Neuronal stem cell (in vitro differentiated cells): ENCODE data around the gene ZNF692.

Source experiments
- DNase-seq: peaks from one replicate; pipeline ENCODE4 v3.0.0-alpha.2; 2013; ENCODE audit warnings: low spot score
- H2AFZ ChIP-seq: one replicate; pipeline ENCODE4 v1.6.1; 2013; ENCODE audit warnings: mild to moderate bottlenecking, low read length, inconsistent platforms
- H2AK5ac ChIP-seq: 2 replicates; pipeline ENCODE4 v1.6.1; 2013; ENCODE audit warnings: low read depth, mild to moderate bottlenecking, inconsistent platforms, low read length, moderate library complexity, mixed read lengths
- H2BK120ac ChIP-seq: 2 replicates; pipeline ENCODE4 v1.6.1; 2013; ENCODE audit warnings: low read depth, mild to moderate bottlenecking, inconsistent platforms, low read length, moderate library complexity, mixed read lengths
- H2BK12ac ChIP-seq: one replicate; pipeline ENCODE4 v1.6.1; 2013; ENCODE audit warnings: low read length, inconsistent platforms
- H2BK15ac ChIP-seq: 2 replicates; pipeline ENCODE4 v1.6.1; 2013; ENCODE audit warnings: mild to moderate bottlenecking, low read length, inconsistent platforms, mixed read lengths
- H2BK5ac ChIP-seq: one replicate; pipeline ENCODE4 v1.6.1; 2013; ENCODE audit warnings: inconsistent platforms, mild to moderate bottlenecking, low read length, moderate library complexity
- H3K14ac ChIP-seq: one replicate; pipeline ENCODE4 v1.6.1; 2013; ENCODE audit warnings: low read length, inconsistent platforms
- H3K18ac ChIP-seq: 2 replicates; pipeline ENCODE4 v1.6.1; 2013; ENCODE audit warnings: low read length, inconsistent platforms
- H3K23ac ChIP-seq: 2 replicates; pipeline ENCODE4 v1.6.1; 2013; ENCODE audit warnings: low read depth, mild to moderate bottlenecking, mixed read lengths, low read length, inconsistent platforms; ENCODE audit not compliant: poor library complexity
- H3K27ac ChIP-seq: replicated peaks from 3 replicates; pipeline ENCODE4 v1.5.1; 2013; ENCODE audit warnings: low read length, inconsistent platforms
- H3K27me3 ChIP-seq, 3 experiments: 2 replicates each; pipeline ENCODE4 v1.6.1; 2013; ENCODE audit warnings: low read length in 3 of 3, mild to moderate bottlenecking in 2 of 3, inconsistent platforms in 1 of 3, low read depth in 1 of 3, mixed read lengths in 1 of 3, moderate library complexity in 1 of 3; ENCODE audit not compliant: control insufficient read depth in 3 of 3, insufficient read depth in 3 of 3
- H3K36me3 ChIP-seq, 2 donors: replicated peaks in 1 of 2; 2 replicates each; pipeline ENCODE4 v1.6.1; 2013; ENCODE audit warnings: low read length in 2 of 2; ENCODE audit not compliant: control insufficient read depth in 2 of 2, insufficient read depth in 2 of 2
- H3K4ac ChIP-seq: 2 replicates; pipeline ENCODE4 v1.6.1; 2013; ENCODE audit warnings: inconsistent platforms, mild to moderate bottlenecking, low read length, moderate library complexity
- H3K4me1 ChIP-seq, 2 donors: 1 replicate in 1 of 2; 2 replicates in 1 of 2; pipeline ENCODE4 v1.6.1; 2013; ENCODE audit warnings: low read length in 2 of 2, low read depth in 1 of 2; ENCODE audit not compliant: control insufficient read depth in 2 of 2, insufficient read depth in 1 of 2
- H3K4me2 ChIP-seq: one replicate; pipeline ENCODE4 v1.6.1; 2013; ENCODE audit warnings: mild to moderate bottlenecking, low read length, inconsistent platforms; ENCODE audit not compliant: insufficient read depth, poor library complexity, severe bottlenecking
- H3K4me3 ChIP-seq, 2 donors: 2 replicates each; pipeline ENCODE4 v1.5.1; 2013; ENCODE audit warnings: low read length in 2 of 2, mild to moderate bottlenecking in 2 of 2, inconsistent platforms in 1 of 2, moderate library complexity in 1 of 2
- H3K79me1 ChIP-seq: one replicate; pipeline ENCODE4 v1.6.1; 2013; ENCODE audit warnings: low read depth, mild to moderate bottlenecking, inconsistent platforms, low read length, moderate library complexity
- H3K9ac ChIP-seq: one replicate; pipeline ENCODE4 v1.6.1; 2013; ENCODE audit warnings: mild to moderate bottlenecking, low read depth, low read length, inconsistent platforms; ENCODE audit not compliant: poor library complexity
- H3K9me3 ChIP-seq, 2 donors: replicated peaks in 1 of 2; 2 replicates each; pipeline versions ENCODE3 to v1.6.1; 2013; ENCODE audit warnings: low read length in 2 of 2, mild to moderate bottlenecking in 2 of 2, inconsistent platforms in 1 of 2, low read depth in 1 of 2, mixed read lengths in 1 of 2, moderate library complexity in 1 of 2; ENCODE audit not compliant: control insufficient read depth in 2 of 2, insufficient read depth in 1 of 2
- H4K8ac ChIP-seq: one replicate; pipeline ENCODE4 v1.6.1; 2013; ENCODE audit warnings: low read depth, mild to moderate bottlenecking, inconsistent platforms, low read length, moderate library complexity
- H4K91ac ChIP-seq: one replicate; pipeline ENCODE4 v1.6.1; 2013; ENCODE audit warnings: low read length, low read depth, mild to moderate bottlenecking, inconsistent platforms; ENCODE audit not compliant: poor library complexity
- whole genome bisulfite sequencing, 2 donors: extraction: QIAGEN DNeasy Blood & Tissue Kit; methylation state at CpG; one replicate each; pipeline ENCODE4 v1.1.7; 2013; ENCODE audit warnings: missing lambda C conversion rate in 2 of 2, mixed read lengths in 1 of 2; ENCODE audit not compliant: insufficient read length in 2 of 2, insufficient replicate concordance in 1 of 2; ENCODE audit errors: extremely low coverage in 2 of 2; 5-methylcytosine and 5-hydroxymethylcytosine counted together

The ZNF692 gene

GRCh38 chr1:248848602-248849001, 10.3 kb downstream of the ZNF692 start:
- Histone ChIP-seq H2BK5ac (no peak overlapping the region), H3K14ac (no peak overlapping the region), H3K9me3 (peaks cover 0 to 2% of the 10 kb centered on the region in 2 donors), H3K27me3 (no peaks in the 10 kb centered on the region), H3K4me1 (no peaks in the 10 kb centered on the region), H3K18ac (no peak overlapping the region), H2AK5ac (no peak overlapping the region), H3K79me1 (peaks cover 2% of the 10 kb centered on the region), H3K4ac (no peak overlapping the region), H3K9ac (peak overlapping the region; percentile 50), H2AFZ (no peak overlapping the region), H4K8ac (no peak overlapping the region), H2BK15ac (no peak overlapping the region), H3K23ac (peak overlapping the region; percentile 52), H3K36me3 (peaks cover 73 to 96% of the 10 kb centered on the region in 2 donors), H3K4me2 (no peak overlapping the region), H3K27ac (no peak overlapping the region), H2BK12ac (no peak overlapping the region), H4K91ac (no peak overlapping the region), H2BK120ac (no peak overlapping the region), H3K4me3 (no peak overlapping the region)
- DNase-seq, result no peak
- no CpG with 5 or more reads among the region's 8 CpGs for WGBS, 2 donors

- no peak overlapping the region for H3K14ac ChIP-seq
- no peak overlapping the region for H2BK12ac ChIP-seq
- H3K4me2 ChIP-seq, result no peak overlapping the region
- no peak overlapping the region for H2AK5ac ChIP-seq
- H3K79me1 ChIP-seq, result peaks cover 2% of the 10 kb centered on the region
- no peaks in the 10 kb centered on the region for H3K27me3 ChIP-seq
- peaks cover 71 to 96% of the 10 kb centered on the region in 2 donors for H3K36me3 ChIP-seq
- H2BK5ac ChIP-seq, result no peak overlapping the region
- H3K23ac ChIP-seq, result peak overlapping the region; percentile 52
- no peak overlapping the region for H3K4ac ChIP-seq
- DNase-seq, result no peak
- no peak overlapping the region for H2AFZ ChIP-seq
- WGBS, 2 donors, result no CpG with 5 or more reads among the region's 72 CpGs
- H4K8ac ChIP-seq, result peak overlapping the region; percentile 7
- H2BK15ac ChIP-seq, result no peak overlapping the region
- peaks cover 0 to 2% of the 10 kb centered on the region in 2 donors for H3K9me3 ChIP-seq
- no peak overlapping the region for H2BK120ac ChIP-seq
- no peaks in the 10 kb centered on the region for H3K4me1 ChIP-seq
- H3K9ac ChIP-seq, result peak overlapping the region; percentile 50
- no peak overlapping the region for H3K18ac ChIP-seq
- no peak overlapping the region for H3K4me3 ChIP-seq
- H3K27ac ChIP-seq, result no peak overlapping the region
- no peak overlapping the region for H4K91ac ChIP-seq
Measured at GRCh38 chr1:248847956-248848561, 10.8 kb downstream of the ZNF692 start.

- H2BK120ac ChIP-seq, result no peak overlapping the region
- H2AK5ac ChIP-seq, result no peak overlapping the region
- H2BK12ac ChIP-seq, result no peak overlapping the region
- H3K9ac ChIP-seq, result no peak overlapping the region
- peaks cover 67 to 96% of the 10 kb centered on the region in 2 donors for H3K36me3 ChIP-seq
- H3K27ac ChIP-seq, result no peak overlapping the region
- WGBS, 2 donors, result no CpG with 5 or more reads among the region's 76 CpGs
- no peak for DNase-seq
- no peak overlapping the region for H3K18ac ChIP-seq
- peaks cover 0 to 2% of the 10 kb centered on the region in 2 donors for H3K9me3 ChIP-seq
- H3K4me3 ChIP-seq, result no peak overlapping the region
- H4K91ac ChIP-seq, result no peak overlapping the region
- no peak overlapping the region for H3K23ac ChIP-seq
- H3K4me2 ChIP-seq, result no peak overlapping the region
- no peaks in the 10 kb centered on the region for H3K4me1 ChIP-seq
- H2BK15ac ChIP-seq, result no peak overlapping the region
- peaks cover 2% of the 10 kb centered on the region for H3K79me1 ChIP-seq
- no peak overlapping the region for H2BK5ac ChIP-seq
- no peaks in the 10 kb centered on the region for H3K27me3 ChIP-seq
- no peak overlapping the region for H2AFZ ChIP-seq
- H3K14ac ChIP-seq, result no peak overlapping the region
- H3K4ac ChIP-seq, result no peak overlapping the region
- H4K8ac ChIP-seq, result peak overlapping the region; percentile 26
Measured at GRCh38 chr1:248847181-248847955, 11.5 kb downstream of the ZNF692 start.

GRCh38 chr1:248844526-248844925, 14.4 kb downstream of the ZNF692 start:
- Histone ChIP-seq H3K18ac (no peak overlapping the region), H3K4me3 (no peak overlapping the region), H3K27me3 (no peaks in the 10 kb centered on the region), H2BK15ac (no peak overlapping the region), H2BK120ac (no peak overlapping the region), H3K9me3 (peaks cover 0 to 2% of the 10 kb centered on the region in 2 donors), H2BK12ac (no peak overlapping the region), H2AFZ (no peak overlapping the region), H3K4me2 (no peak overlapping the region), H3K23ac (no peak overlapping the region), H3K9ac (no peak overlapping the region), H3K4ac (no peak overlapping the region), H4K91ac (no peak overlapping the region), H3K4me1 (peaks cover 0 to under 1% of the 10 kb centered on the region in 2 donors), H3K27ac (no peak overlapping the region), H2BK5ac (no peak overlapping the region), H3K79me1 (peaks cover 2% of the 10 kb centered on the region), H3K36me3 (peaks cover 47 to 73% of the 10 kb centered on the region in 2 donors), H3K14ac (no peak overlapping the region), H4K8ac (no peak overlapping the region), H2AK5ac (no peak overlapping the region)
- WGBS, 2 donors, result no CpG with 5 or more reads among the region's 8 CpGs
- DNase-seq, result no peak
